HepG2 (cell line): ENCODE results near the gene ZSCAN2. TPM values are rescaled to one million over a fixed set of nuclear protein-coding genes. Genes with fewer than 3 reads are reported as not detected.

Source experiments
- ATAC-seq: fragments of 200-7000 bp; cut with Tn5 transposase; 3 replicates; pipeline ENCODE4 v1.9.1; 2020; ENCODE audit warnings: mild to moderate bottlenecking, moderate library complexity
- BruUV-seq: library from RNA; stranded (reverse); fragments of 400-500 nt; replicated peaks from 2 replicates; lab custom pipeline; 2021; lab: Mats Ljungman, UMichigan
- CTCF ChIA-PET: fragments of 300-600 bp; formaldehyde crosslinking; extraction: SDS; loops from one replicate; lab custom pipeline; 2021; ENCODE audit warnings: low total read pairs, inconsistent platforms, low intra/inter-chr PET ratio; lab: Yijun Ruan, JAX
- POLR2A ChIA-PET: fragments of 350-600 bp; sonication (Branson Sonifier 250); formaldehyde crosslinking; loops from one replicate; lab custom pipeline; 2020; ENCODE audit warnings: antibody characterized with exemption, inconsistent platforms; lab: Yijun Ruan, JAX
- DNase-seq: peaks from one replicate; pipeline ENCODE4 v3.0.0-alpha.2; 2015; ENCODE audit warnings: low spot score
- FAIRE-seq: peaks from 3 replicates; lab custom pipeline; 2011; peaks lifted over from hg19 to GRCh38; lab: Jason Lieb, UNC
- H2AFZ ChIP-seq: one replicate; pipeline ENCODE4 v1.6.1; 2011; ENCODE audit warnings: low read length, inconsistent platforms
- H3K27ac ChIP-seq: fragments of 300-600 bp; 3 replicates; pipeline ENCODE4 v1.8.0; 2011; ENCODE audit warnings: mixed run types, mild to moderate bottlenecking, mixed read lengths, low read length, inconsistent platforms; ENCODE audit not compliant: insufficient read depth; ENCODE audit errors: extremely low read length
- H3K27me3 ChIP-seq, 2 experiments: fragments of 200-600 bp in 1 of 2; 2 replicates in 1 of 2; 3 replicates in 1 of 2; pipeline versions ENCODE4 v1.6.0 to v1.8.0; 2011; ENCODE audit warnings: low read length in 2 of 2, mild to moderate bottlenecking in 2 of 2, moderate library complexity in 2 of 2, inconsistent platforms in 1 of 2; ENCODE audit not compliant: insufficient read depth in 2 of 2, control insufficient read depth in 1 of 2
- H3K36me3 ChIP-seq, 2 experiments: fragments of 200-600 bp in 1 of 2; replicated peaks in 1 of 2; 2 replicates in 1 of 2; 3 replicates in 1 of 2; pipeline versions ENCODE4 v1.5.1 to v1.8.0; 2011; ENCODE audit warnings: low read length in 2 of 2, inconsistent platforms in 1 of 2; ENCODE audit not compliant: insufficient read depth in 2 of 2, control insufficient read depth in 1 of 2
- H3K4me1 ChIP-seq: 2 replicates; pipeline ENCODE4 v1.5.1; 2012; ENCODE audit warnings: low read length, inconsistent platforms; ENCODE audit not compliant: insufficient read depth
- H3K4me2 ChIP-seq: 2 replicates; pipeline ENCODE4 v1.6.0; 2011; ENCODE audit warnings: low read depth, low read length, inconsistent platforms
- H3K4me3 ChIP-seq, 3 experiments: fragments of 200-600 bp in 1 of 3; sonication (generic), shearing (Covaris generic) in 1 of 3; replicated peaks in 1 of 3; 2 replicates each; pipeline ENCODE4 v1.5.1; 2011 to 2016; ENCODE audit warnings: low read length in 3 of 3, inconsistent platforms in 2 of 3, low read depth in 2 of 3, mild to moderate bottlenecking in 2 of 3, control low read depth in 1 of 3, mixed read lengths in 1 of 3; ENCODE audit not compliant: insufficient read depth in 1 of 3
- H3K79me2 ChIP-seq: one replicate; pipeline ENCODE4 v1.6.1; 2011; ENCODE audit warnings: low read length, inconsistent platforms; ENCODE audit not compliant: insufficient read depth
- H3K9ac ChIP-seq: 2 replicates; pipeline ENCODE4 v1.6.0; 2011; ENCODE audit warnings: mild to moderate bottlenecking, low read depth, low read length, inconsistent platforms; ENCODE audit not compliant: insufficient read depth
- H3K9me3 ChIP-seq: 2 replicates; pipeline ENCODE4 v1.5.1; 2012; ENCODE audit warnings: mild to moderate bottlenecking, low read length
- H4K20me1 ChIP-seq: 2 replicates; pipeline ENCODE4 v1.6.0; 2011; ENCODE audit warnings: inconsistent platforms, mild to moderate bottlenecking, low read length, moderate library complexity; ENCODE audit not compliant: insufficient read depth
- AGO1 ChIP-seq: fragments of 200-400 bp; formaldehyde crosslinking; IDR thresholded peaks from 2 replicates; pipeline ENCODE4 v1.6.1; 2017; ENCODE audit warnings: mild to moderate bottlenecking, low read depth, low read length, moderate library complexity; ENCODE audit not compliant: poor library complexity, severe bottlenecking
- CCDC6 ChIP-seq: sonication (generic); formaldehyde crosslinking; IDR thresholded peaks from 2 replicates; pipeline ENCODE4 v1.8.1; 2022; ENCODE audit warnings: mild to moderate bottlenecking, missing genetic modification reagents, moderate library complexity
- CEBPG ChIP-seq: IDR thresholded peaks from 2 replicates; pipeline ENCODE4 v1.6.1; 2016
- CHD4 ChIP-seq: fragments of 200-600 bp; sonication (generic); IDR thresholded peaks from 2 replicates; pipeline ENCODE4 v1.7.0; 2017; ENCODE audit warnings: mild to moderate bottlenecking, low read length, borderline replicate concordance
- HOXD1 ChIP-seq: sonication (generic); formaldehyde crosslinking; IDR thresholded peaks from 2 replicates; pipeline ENCODE4 v1.5.0; 2020; ENCODE audit warnings: missing genetic modification reagents
- KLF16 ChIP-seq, 2 experiments: sonication (generic) in 1 of 2; formaldehyde crosslinking in 1 of 2; IDR thresholded peaks; 2 replicates each; pipeline versions ENCODE4 v1.6.1 to v1.8.0; 2016 to 2023; ENCODE audit warnings: missing genetic modification reagents in 2 of 2, missing compliant biosample characterization in 1 of 2
- ZNF17 ChIP-seq: sonication (generic); formaldehyde crosslinking; IDR thresholded peaks from 2 replicates; pipeline ENCODE4 v1.5.0; 2020; ENCODE audit warnings: mild to moderate bottlenecking, missing genetic modification reagents
- ZNF234 ChIP-seq: sonication (generic); formaldehyde crosslinking; conservative IDR thresholded peaks from 2 replicates; pipeline ENCODE4 v1.5.1; 2020; ENCODE audit warnings: mild to moderate bottlenecking, missing genetic modification reagents
- ZNF329 ChIP-seq: sonication (generic); formaldehyde crosslinking; IDR thresholded peaks from 2 replicates; pipeline ENCODE4 v1.9.0; 2021; ENCODE audit warnings: low read depth, mild to moderate bottlenecking, missing genetic modification reagents
- ZNF510 ChIP-seq: sonication (generic); formaldehyde crosslinking; IDR thresholded peaks from 2 replicates; pipeline ENCODE4 v1.4.0; 2020; ENCODE audit warnings: low read depth, mild to moderate bottlenecking, missing genetic modification reagents
- ZNF564 ChIP-seq: sonication (generic); formaldehyde crosslinking; IDR thresholded peaks from 2 replicates; pipeline ENCODE4 v1.8.1; 2023; ENCODE audit warnings: mild to moderate bottlenecking, missing genetic modification reagents
- ZNF766 ChIP-seq: sonication (generic); formaldehyde crosslinking; IDR thresholded peaks from 2 replicates; pipeline ENCODE4 v1.5.0; 2020; ENCODE audit warnings: missing genetic modification reagents, borderline replicate concordance
- ZNF839 ChIP-seq: sonication (generic); formaldehyde crosslinking; IDR thresholded peaks from 2 replicates; pipeline ENCODE4 v1.4.0; 2020; ENCODE audit warnings: missing genetic modification reagents, mild to moderate bottlenecking, borderline replicate concordance
- WGBS: methylation state at CpG from one replicate; pipeline ENCODE4 v1.1.6; 2017; ENCODE audit warnings: low lambda C conversion rate; 5-methylcytosine and 5-hydroxymethylcytosine counted together
- in situ Hi-C: cut with HindIII; loops from 2 replicates; pipeline ENCODE4 v1.10.0; 2017; ENCODE audit warnings: low pct_unique_long_range_greater_than_20kb; ENCODE audit not compliant: extremely low pct_ligation_motif_present
- intact Hi-C: fragments of 100-400 bp; cut with micrococcal nuclease; formaldehyde crosslinking; loops from one replicate; pipeline ENCODE4 v1.10.0; 2022; ENCODE audit not compliant: unreplicated experiment
- polyA plus RNA-seq, 8 experiments: library from polyadenylated mRNA; depleted of rRNA in 3 of 8; stranded (reverse) in 7 of 8; unstranded in 1 of 8; fragments of >200 nt; fragmentation: Illumina TruSeq in 4 of 8; extraction: Trizol in 4 of 8; gene quantifications; 2 replicates each; pipeline versions ENCODE4 v1.2.1 to v1.2.3, GENCODE V29; 2011 to 2016; ENCODE audit warnings: low read depth in 4 of 8, missing spikeins in 1 of 8, mixed read lengths in 1 of 8; ENCODE audit not compliant: insufficient read depth in 1 of 8
- total RNA-seq, 5 experiments: library from RNA; depleted of rRNA; stranded (reverse); fragments of >200 nt; fragmentation: Illumina TruSeq; extraction: Trizol; gene quantifications; 2 replicates each; pipeline ENCODE4 v1.2.3, GENCODE V29; 2016; ENCODE audit warnings: low read depth in 1 of 5
- TF ChIP-seq, protein P1 (sequence below): IDR thresholded peaks from 2 replicates; pipeline ENCODE4 v1.6.1; 2012; ENCODE audit warnings: low read depth, low read length, improper control_type of control experiment
- TF ChIP-seq, protein P2 (sequence below): sonication (generic); formaldehyde crosslinking; IDR thresholded peaks from 2 replicates; pipeline ENCODE4 v1.8.1; 2023; ENCODE audit warnings: missing genetic modification reagents, mild to moderate bottlenecking, borderline replicate concordance
- TF ChIP-seq, protein P3 (sequence below): sonication (generic); formaldehyde crosslinking; IDR thresholded peaks from 2 replicates; pipeline ENCODE4 v1.9.0; 2021; ENCODE audit warnings: missing genetic modification reagents, mild to moderate bottlenecking, borderline replicate concordance

ZSCAN2 gene
- total and polyA plus RNA-seq, 2 of the 13 experiments (the other 11 are each of a cell fraction or from before 2014, with no cell fraction given) = 11.4 to 21.5 TPM

- FAIRE-seq = no peak
- in situ Hi-C loops = loop anchor here (5.0 to 10.0 kb wide), 2 partner anchors 42 to 329 kb away; no protein-coding TSS in a partner anchor
Measured at GRCh38 chr15:84595660-84596059, 5.1 kb upstream of the ZSCAN2 start.

DNA sequence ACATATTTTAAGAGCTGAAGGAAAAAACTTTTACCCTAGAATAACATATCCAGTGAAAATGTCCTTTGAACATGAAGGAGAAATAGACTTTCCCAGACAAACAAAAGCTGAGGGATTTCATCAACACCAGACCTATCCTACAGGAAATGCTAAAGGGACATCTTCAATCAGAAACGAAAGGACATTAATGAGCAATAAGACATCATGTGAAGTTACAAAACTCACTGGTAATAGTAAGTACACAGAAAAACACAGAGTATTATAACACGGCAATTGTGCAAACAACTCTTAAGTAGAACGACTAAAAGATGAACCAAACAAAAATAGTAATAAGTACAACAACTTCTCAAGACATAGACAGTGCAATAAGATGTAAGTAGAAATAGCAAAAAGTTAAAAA, 3.5 kb upstream of the ZSCAN2 start:
- no peaks in the 10 kb centered on the region for H3K9me3 ChIP-seq
- intact Hi-C loops = loop anchor here (5.0 kb wide), 1 partner anchor 150 kb away; the partner anchor contains the start of gene ZNF592
- no peak for ATAC-seq
- H3K4me1 ChIP-seq = peaks cover 53% of the 10 kb centered on the region
- FAIRE-seq = no peak
- no peak overlapping the region for H3K27ac ChIP-seq
- in situ Hi-C loops = loop anchor here (5.0 to 10.0 kb wide), 2 partner anchors 40 to 328 kb away; no protein-coding TSS in a partner anchor
- no peaks in the 10 kb centered on the region; a peak in 1 of 5 replicates for H3K27me3 ChIP-seq
- no peak overlapping the region for H3K9ac ChIP-seq
- WGBS = 21% methylated on average over 3 of the region's 3 CpGs
- ChIA-PET CTCF (interaction anchor here (4.1 kb wide), 1 partner anchor 41 kb away, joined by 25 read pairs; no protein-coding TSS in a partner anchor), POLR2A (no interaction called here)
- no peaks in the 10 kb centered on the region for H4K20me1 ChIP-seq
- no peak overlapping the region for H3K4me3 ChIP-seq
- peaks cover 12% of the 10 kb centered on the region for H3K79me2 ChIP-seq
- no peak overlapping the region for H3K4me2 ChIP-seq
- no peak overlapping the region for H2AFZ ChIP-seq
- no peak for DNase-seq
- no TSS peak for BruUV-seq
- no peaks in the 10 kb centered on the region for H3K36me3 ChIP-seq
- TF ChIP-seq ZNF510 (CRISPR knock-in tag) (no peak), ZNF234 (no peak), ZNF329 (no peak), ZNF17 (CRISPR knock-in tag) (no peak), ZNF839 (CRISPR knock-in tag) (no peak), ZNF564 (CRISPR knock-in tag) (no peak), KLF16 (CRISPR knock-in tag; IDR thresholded peaks at IDR 0.05) (no peak), AGO1 (no peak), HOXD1 (CRISPR knock-in tag) (no peak), CEBPG (CRISPR knock-in tag) (no peak)
- TF ChIP-seq, protein P1, sequence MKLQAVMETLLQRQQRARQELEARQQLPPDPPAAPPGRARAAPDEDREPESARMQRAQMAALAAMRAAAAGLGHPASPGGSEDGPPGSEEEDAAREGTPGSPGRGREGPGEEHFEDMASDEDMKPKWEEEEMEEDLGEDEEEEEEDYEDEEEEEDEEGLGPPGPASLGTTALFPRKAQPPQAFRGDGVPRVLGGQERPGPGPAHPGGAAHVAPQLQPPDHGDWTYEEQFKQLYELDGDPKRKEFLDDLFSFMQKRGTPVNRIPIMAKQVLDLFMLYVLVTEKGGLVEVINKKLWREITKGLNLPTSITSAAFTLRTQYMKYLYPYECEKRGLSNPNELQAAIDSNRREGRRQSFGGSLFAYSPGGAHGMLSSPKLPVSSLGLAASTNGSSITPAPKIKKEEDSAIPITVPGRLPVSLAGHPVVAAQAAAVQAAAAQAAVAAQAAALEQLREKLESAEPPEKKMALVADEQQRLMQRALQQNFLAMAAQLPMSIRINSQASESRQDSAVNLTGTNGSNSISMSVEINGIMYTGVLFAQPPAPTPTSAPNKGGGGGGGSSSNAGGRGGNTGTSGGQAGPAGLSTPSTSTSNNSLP = no peak
- TF ChIP-seq, protein P2, sequence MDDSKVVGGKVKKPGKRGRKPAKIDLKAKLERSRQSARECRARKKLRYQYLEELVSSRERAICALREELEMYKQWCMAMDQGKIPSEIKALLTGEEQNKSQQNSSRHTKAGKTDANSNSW (CRISPR knock-in tag) = no peak

More at GRCh38 chr15:84595660-84596059, 5.1 kb upstream of the ZSCAN2 start:
- Histone ChIP-seq H3K4me3 (no peak overlapping the region), H4K20me1 (no peaks in the 10 kb centered on the region), H3K4me1 (peaks cover 47% of the 10 kb centered on the region), H3K36me3 (no peaks in the 10 kb centered on the region), H3K9ac (no peak overlapping the region), H3K27me3 (no peaks in the 10 kb centered on the region; a peak in 1 of 5 replicates), H2AFZ (no peak overlapping the region), H3K27ac (no peak overlapping the region), H3K79me2 (no peaks in the 10 kb centered on the region), H3K9me3 (no peaks in the 10 kb centered on the region), H3K4me2 (no peak overlapping the region)
- intact Hi-C loops = loop anchor here (5.0 kb wide), 1 partner anchor 152 kb away; the partner anchor contains the start of gene ZNF592
- 88% methylated on average over 1 of the region's 2 CpGs for WGBS
- ChIA-PET POLR2A (interaction anchor here (1.0 to 1.4 kb wide), 4 partner anchors 25 to 63 kb away, joined by 3 to 5 read pairs (median 4); partner anchors contain the start of gene WDR73), CTCF (no interaction called here)
- no TSS peak for BruUV-seq
- no peak for DNase-seq
- TF ChIP-seq, protein P3, sequence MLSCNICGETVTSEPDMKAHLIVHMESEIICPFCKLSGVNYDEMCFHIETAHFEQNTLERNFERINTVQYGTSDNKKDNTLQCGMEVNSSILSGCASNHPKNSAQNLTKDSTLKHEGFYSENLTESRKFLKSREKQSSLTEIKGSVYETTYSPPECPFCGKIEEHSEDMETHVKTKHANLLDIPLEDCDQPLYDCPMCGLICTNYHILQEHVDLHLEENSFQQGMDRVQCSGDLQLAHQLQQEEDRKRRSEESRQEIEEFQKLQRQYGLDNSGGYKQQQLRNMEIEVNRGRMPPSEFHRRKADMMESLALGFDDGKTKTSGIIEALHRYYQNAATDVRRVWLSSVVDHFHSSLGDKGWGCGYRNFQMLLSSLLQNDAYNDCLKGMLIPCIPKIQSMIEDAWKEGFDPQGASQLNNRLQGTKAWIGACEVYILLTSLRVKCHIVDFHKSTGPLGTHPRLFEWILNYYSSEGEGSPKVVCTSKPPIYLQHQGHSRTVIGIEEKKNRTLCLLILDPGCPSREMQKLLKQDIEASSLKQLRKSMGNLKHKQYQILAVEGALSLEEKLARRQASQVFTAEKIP (CRISPR knock-in tag) = no peak
- TF ChIP-seq CCDC6 (CRISPR knock-in tag) (no peak), CHD4 (no peak), ZNF766 (CRISPR knock-in tag) (no peak)
- no peak for ATAC-seq
